ENCODE results near the gene ITGA3.

The ITGA3 gene

GRCh38 chr17:50075446-50076032 lies 19.6 kb downstream of the ITGA3 start:
- no peak for DNase-seq

GRCh38 chr17:50076221-50076590 lies 20.3 kb downstream of the ITGA3 start:
- no peak for DNase-seq

- no peak for DNase-seq
Observed at GRCh38 chr17:50076591-50077235, 20.8 kb downstream of the ITGA3 start.

DNA sequence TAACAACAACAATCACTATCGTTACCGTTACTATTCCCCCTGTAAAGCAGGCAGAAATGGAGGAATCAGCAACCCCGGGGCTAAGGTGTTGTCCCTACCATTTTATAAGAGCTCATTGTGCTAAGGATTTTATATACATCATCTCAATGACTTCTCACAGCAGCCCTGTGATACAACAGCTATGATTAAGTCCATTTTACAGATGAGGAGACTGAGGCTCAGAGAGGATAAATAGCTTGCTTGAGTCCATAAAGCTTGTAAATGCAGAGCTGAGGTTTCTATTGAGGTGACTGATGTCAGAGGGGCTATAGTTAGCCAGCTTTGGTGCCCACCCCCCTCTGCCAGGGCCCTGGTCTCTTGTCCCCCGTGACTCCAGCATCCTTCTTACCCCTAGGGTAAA lies 22.5 kb downstream of the ITGA3 start:
- no peak for DNase-seq

DNA sequence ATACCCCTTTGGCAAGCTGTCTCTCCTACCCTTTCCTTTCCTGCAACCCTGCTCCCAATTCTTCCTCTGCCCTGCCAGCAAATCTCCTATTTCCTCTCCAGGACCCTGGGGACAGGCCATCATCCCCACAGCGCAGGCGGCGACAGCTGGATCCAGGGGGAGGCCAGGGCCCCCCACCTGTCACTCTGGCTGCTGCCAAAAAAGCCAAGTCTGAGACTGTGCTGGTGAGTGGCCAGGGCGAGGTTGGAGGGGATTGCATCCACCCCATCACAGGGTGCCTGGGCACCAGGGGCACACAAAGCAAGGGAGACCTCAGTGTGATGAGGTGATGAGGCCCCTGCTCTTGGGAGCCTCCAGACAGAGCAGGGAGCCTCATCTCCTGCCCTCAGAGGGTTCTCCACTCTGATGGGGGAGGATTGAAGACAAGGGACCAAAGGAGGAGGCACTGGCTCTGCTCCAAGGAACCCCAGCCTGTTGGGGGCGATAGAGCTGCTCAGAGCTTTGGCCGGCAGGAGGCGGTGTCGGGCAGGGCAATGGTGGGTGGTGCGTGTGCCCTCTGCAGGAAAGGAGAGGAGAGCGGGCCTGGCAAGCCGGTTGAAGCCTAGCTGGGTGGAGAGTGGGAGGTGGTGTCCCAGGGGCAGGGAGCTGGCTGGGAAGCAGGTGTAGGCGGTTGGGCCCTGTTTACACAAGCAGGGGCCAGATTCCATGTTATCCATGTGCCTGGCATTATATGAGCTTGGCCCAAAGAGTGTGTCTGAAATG lies 23.6 kb downstream of the ITGA3 start:
- no peak for DNase-seq

DNA sequence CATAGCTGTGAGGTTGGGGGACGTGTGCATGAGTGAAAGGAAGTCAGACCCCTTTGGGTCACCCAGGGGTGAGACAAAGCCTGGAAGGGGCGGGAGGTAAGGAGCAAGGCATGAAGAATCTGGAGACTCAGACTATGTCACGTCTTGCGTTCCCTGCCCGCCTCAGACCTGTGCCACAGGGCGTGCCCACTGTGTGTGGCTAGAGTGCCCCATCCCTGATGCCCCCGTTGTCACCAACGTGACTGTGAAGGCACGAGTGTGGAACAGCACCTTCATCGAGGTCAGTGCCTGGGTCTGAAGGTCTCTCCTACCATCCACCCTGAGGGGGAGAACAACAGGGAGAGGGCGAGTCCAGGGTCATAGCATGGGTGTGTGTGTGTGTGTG lies 24.2 kb downstream of the ITGA3 start:
- DNase-seq: no peak

- DNase-seq: no peak
Observed at GRCh38 chr17:50080827-50081226, 24.9 kb downstream of the ITGA3 start.

DNA sequence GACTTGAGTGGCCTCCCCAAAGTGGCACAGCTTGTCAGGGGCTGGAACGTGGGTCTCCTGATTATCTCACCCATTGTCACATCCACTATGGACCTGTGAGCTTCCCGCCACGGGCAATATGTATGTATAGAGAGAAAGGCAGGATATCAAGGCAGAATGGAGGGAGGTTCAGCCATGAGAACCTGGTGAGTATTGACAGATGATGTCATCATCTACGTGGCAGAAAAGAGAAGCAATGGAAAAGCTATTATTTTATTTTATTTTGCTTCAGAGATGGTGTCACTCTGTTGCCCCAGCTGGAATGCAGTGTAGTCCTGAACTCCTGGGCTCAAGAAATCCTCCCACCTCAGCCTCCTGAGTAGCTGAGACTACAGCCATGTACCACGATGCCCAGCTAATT lies 25.8 kb downstream of the ITGA3 start:
- DNase-seq: no peak

DNA sequence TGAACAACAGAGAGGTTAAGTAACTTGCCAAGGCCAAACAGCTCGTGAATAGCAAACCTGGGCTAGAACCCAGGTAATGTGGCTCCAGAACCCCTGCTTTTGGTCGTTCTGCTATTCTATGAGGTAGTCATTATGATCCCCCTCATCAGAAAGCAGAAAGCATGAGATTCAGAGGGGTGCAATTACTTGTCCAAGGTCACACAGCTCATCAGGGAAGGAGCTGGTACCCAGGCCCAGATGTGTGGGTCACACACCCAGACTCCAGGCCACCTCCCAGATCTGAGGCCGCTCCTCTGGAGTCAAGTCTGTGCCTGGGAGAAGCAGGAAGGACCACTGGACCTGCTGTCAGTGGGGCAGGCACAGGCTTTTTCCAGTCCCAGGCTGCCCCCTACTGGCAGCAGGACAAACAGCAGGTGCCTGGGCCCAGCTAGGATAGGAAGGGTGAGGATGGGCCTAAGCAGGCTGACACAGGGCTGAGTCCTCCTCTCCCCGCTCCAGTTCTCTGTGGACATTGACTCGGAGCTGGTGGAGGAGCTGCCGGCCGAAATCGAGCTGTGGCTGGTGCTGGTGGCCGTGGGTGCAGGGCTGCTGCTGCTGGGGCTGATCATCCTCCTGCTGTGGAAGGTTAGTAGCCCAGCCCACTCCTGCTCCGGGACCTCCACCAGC lies 31.5 kb downstream of the ITGA3 start:
- peak; percentile 57 for DNase-seq

GRCh38 chr17:50087912-50088405 lies 32.0 kb downstream of the ITGA3 start:
- no peak for DNase-seq

- no peak for DNase-seq
Observed at GRCh38 chr17:50088952-50089825, 33.3 kb downstream of the ITGA3 start.

- no peak for DNase-seq
Observed at GRCh38 chr17:50090071-50090470, 34.2 kb downstream of the ITGA3 start.

DNA sequence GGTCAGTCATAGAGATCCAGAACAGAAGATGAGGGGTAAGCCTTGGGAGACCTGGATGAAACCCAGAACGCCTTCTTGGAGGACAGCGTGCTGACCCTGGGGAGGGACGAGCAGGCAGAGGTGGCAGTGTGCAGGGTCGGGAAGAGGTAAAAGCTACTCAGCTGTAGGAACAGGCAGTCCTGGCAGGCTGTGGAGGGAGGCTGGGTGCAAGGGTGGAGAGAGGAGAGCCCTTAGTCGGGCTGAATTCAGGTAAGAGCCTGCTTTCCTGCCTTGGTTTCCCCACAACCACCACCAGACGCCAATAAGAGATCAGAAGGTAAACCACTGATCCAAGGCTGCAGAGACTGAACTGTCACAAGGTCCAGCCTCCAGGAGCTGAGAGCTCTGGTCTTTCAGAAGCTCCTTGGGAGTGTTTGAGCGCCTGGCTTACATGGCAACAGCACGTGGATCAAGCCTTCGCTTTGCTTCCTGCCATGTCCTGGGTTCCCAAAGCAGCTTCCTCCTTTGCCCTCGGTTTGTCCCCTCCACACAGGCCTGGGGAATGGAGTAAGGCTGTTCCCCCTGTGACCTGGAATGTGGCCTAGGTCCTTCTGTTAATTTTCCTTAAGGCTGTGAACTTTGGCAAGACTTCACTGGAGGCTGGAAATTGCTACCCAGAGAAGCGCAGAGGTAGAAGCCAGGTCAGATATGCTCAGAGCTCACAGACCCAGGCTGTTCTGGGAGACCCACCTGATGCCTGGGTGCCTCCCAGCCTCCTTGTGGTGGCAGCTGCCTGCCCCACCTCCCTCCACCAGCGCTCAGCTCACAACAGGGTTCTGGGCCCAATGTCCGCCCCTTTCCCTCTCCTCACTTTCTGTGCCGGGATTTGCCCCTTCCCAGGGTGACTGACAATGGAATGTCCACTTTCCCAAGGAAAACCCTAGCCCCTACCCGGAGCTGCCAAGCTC lies 35.3 kb downstream of the ITGA3 start:
- DNase-seq: no peak

- no peak for DNase-seq
Observed at GRCh38 chr17:50091918-50092285, 36.0 kb downstream of the ITGA3 start.

GRCh38 chr17:50093246-50093645 lies 37.3 kb downstream of the ITGA3 start:
- no peak for DNase-seq

GRCh38 chr17:50093807-50094206 lies 37.9 kb downstream of the ITGA3 start:
- no peak for DNase-seq

DNA sequence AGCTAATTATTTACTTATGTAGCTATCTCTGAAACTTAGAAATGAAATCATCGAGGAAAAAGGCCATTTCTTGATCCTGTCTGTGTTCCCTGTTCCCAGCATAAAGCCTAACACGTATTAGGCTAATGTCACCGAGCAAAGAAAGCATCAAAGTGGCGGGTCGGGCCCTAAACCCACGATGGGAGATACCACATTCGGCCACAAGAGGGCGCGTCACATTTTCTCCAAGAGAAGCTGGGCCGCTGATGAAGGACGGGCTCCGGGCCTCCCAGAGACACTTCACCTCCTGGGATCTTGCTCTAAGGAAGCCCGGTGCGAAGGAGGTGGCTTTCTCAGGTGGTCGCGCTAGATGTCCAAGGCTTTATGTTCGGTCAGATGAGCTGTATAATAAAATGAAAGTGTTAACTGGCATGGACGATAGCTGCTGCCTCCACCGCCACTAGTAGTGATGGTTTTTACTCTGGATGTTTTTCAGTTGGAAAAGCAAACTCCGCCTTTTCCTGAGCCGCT lies 38.4 kb downstream of the ITGA3 start:
- peak; percentile 88 for DNase-seq

DNA sequence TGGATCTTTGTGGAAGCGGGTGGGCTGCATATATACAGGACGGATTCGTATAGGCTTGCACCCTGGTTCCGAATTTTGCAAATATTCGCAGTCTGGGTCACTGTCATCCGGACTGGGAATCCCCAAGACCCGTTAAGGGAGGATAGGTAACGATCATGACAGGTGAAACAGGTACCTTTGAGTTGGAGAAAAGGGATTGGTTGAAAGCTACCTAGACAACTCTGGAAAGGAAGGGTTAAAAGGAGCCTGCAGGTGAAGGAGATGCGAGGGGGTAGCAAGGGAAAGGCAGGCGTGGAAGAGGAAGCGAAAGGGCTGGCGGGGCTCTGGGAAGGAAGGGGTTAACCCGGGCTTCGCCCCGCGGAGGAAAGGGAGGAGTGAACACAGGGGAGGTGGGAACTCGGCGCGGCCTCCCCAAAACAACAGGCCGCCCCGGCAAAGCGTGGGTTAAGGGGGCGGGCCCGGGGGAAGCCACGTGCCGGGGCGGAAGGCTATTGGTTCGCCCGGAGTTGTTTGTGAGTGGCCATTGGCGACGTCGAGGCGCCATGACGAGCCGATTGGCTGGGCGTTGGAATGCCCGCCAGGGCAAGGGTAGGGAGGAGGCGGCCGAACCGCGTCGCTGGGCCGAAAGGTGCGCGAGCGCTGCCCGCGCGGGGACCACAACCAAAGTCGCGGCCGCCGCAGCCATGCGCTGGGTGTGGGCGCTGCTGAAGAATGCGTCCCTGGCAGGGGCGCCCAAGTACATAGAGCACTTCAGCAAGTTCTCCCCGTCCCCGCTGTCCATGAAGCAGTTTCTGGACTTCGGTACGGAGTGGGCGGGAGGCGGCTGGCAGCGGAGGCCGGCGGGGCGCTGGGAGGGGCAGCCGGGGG lies 39.1 kb downstream of the ITGA3 start, which contains the start of gene PDK2:
PDK2 (plus strand) TSS at position 599 of the 867 bp plus-strand sequence; CDS start at position 684, 85 bp downstream.
- peak; percentile 96 for DNase-seq

DNA sequence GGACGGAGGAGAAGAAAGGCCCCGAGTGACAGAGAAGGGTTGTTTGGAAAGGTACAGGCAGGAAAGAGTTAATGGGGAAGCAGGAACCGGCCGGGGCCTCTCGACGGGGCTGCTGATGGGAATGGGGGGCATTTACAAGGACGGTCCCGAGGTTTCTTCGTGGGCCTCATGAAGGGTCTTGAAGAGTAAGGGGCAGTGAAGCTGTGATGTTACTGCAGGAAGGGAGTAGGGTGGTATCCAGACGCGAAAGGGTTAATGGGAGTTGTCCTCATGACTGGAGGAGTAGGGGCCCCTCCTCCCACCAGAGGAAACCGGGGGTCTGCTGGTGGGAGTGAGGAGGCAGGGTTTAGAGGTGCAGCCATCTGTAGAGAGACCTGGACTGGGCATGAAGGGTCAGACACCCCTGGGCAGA lies 39.7 kb downstream of the ITGA3 start:
- no peak for DNase-seq

- DNase-seq: no peak
Observed at GRCh38 chr17:50096092-50096491, 40.2 kb downstream of the ITGA3 start.

All from NCI-H345 (cell line).